Measurements from ENCODE around the gene ASXL2. TPM values are rescaled to one million over a fixed set of nuclear protein-coding genes. Genes with fewer than 3 reads are reported as not detected.

Gene ASXL2
- total and polyA plus RNA-seq, 2 donors: 4.6 to 7.4 TPM

- H3K36me3 ChIP-seq (ENCODE audit: control insufficient read depth in 2 of 2, insufficient read depth in 2 of 2, low read length in 1 of 2): peaks cover 7 to 26% of the 10 kb centered on the region in 2 donors
- no peaks in the 10 kb centered on the region for H3K27me3 ChIP-seq (ENCODE audit: control insufficient read depth in 2 of 2, insufficient read depth in 1 of 2, low read length in 1 of 2)
- H3K4me3 ChIP-seq (ENCODE audit: low read length in 2 of 2): no peak overlapping the region
- H3K27ac ChIP-seq (ENCODE audit: low read depth in 1 of 2, low read length in 1 of 2): no peak overlapping the region
- H3K9me3 ChIP-seq (ENCODE audit: control insufficient read depth in 2 of 2, insufficient read depth in 1 of 2, low read length in 1 of 2): no peaks in the 10 kb centered on the region
- DNase-seq (ENCODE audit: low read depth in 6 of 9, low spot score in 9 of 9): no peak
- H3K4me1 ChIP-seq (ENCODE audit: control insufficient read depth in 2 of 2, insufficient read depth in 2 of 2, low read length in 2 of 2): no peaks in the 10 kb centered on the region
- WGBS: over 99% methylated on average over 4 of the region's 4 CpGs
Observed at GRCh38 chr2:25784404-25784803, 93.9 kb downstream of the ASXL2 start.

DNA sequence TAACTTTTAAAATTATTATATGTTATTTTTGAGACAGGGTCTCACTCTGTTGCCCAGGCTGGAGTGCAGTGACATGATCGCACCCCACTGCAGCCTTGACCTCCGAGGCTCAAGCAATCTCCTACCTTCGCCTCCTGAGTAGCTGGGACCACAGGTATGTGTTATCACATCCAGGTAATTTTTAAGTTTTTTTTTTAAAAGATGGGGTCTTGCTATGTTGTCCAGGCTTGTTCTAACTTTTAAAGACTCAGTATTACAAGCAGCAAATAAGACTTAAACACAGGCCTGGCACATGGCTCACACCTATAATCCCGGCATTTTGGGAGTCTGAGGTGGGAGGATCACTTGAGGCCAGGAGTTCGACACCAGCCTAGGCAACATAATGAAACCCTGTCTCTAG lies 101.2 kb downstream of the ASXL2 start:
- H3K27me3 ChIP-seq (ENCODE audit: control insufficient read depth in 2 of 2, insufficient read depth in 1 of 2, low read length in 1 of 2): no peaks in the 10 kb centered on the region
- no peak overlapping the region for H3K4me3 ChIP-seq (ENCODE audit: low read length in 2 of 2)
- H3K27ac ChIP-seq (ENCODE audit: low read depth in 1 of 2, low read length in 1 of 2): no peak overlapping the region
- peaks cover 0 to 3% of the 10 kb centered on the region in 2 donors for H3K36me3 ChIP-seq (ENCODE audit: control insufficient read depth in 2 of 2, insufficient read depth in 2 of 2, low read length in 1 of 2)
- no peaks in the 10 kb centered on the region for H3K4me1 ChIP-seq (ENCODE audit: control insufficient read depth in 2 of 2, insufficient read depth in 2 of 2, low read length in 2 of 2)
- 99% methylated on average over 5 of the region's 5 CpGs for WGBS
- DNase-seq (ENCODE audit: low read depth in 6 of 9, low spot score in 9 of 9): no peak
- no peaks in the 10 kb centered on the region for H3K9me3 ChIP-seq (ENCODE audit: control insufficient read depth in 2 of 2, insufficient read depth in 1 of 2, low read length in 1 of 2)

DNA sequence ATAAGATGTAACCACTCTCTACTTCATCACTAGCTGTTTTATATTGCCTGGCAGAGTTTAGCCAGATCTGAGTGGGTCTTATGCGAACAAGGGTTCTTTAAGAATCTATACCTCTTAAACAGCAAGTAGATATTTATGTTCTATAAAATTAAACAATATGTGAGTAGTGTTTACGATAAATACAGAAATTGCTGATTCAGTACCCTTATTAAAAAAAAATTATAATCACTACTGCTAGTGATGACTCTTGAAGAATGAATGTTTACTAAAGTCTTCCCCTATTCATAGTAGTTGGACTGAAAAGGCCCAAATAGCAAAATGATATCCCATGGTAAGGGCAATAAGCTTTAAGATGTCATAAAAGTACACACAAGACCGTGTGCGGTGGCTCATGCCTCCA lies 106.2 kb downstream of the ASXL2 start:
- WGBS: 98% methylated on average over 4 of the region's 4 CpGs
- no peaks in the 10 kb centered on the region for H3K9me3 ChIP-seq (ENCODE audit: control insufficient read depth in 2 of 2, insufficient read depth in 1 of 2, low read length in 1 of 2)

GRCh38 chr2:25763575-25763974 lies 114.7 kb downstream of the ASXL2 start:
- H3K36me3 ChIP-seq (ENCODE audit: control insufficient read depth in 2 of 2, insufficient read depth in 2 of 2, low read length in 1 of 2): peaks cover 11 to 46% of the 10 kb centered on the region in 2 donors
- H3K4me1 ChIP-seq (ENCODE audit: control insufficient read depth in 2 of 2, insufficient read depth in 2 of 2, low read length in 2 of 2): no peaks in the 10 kb centered on the region
- no peak overlapping the region for H3K4me3 ChIP-seq (ENCODE audit: low read length in 2 of 2)
- WGBS: 97% methylated on average over 1 of the region's 1 CpG
- H3K27me3 ChIP-seq (ENCODE audit: control insufficient read depth in 2 of 2, insufficient read depth in 1 of 2, low read length in 1 of 2): no peaks in the 10 kb centered on the region
- DNase-seq (ENCODE audit: low read depth in 6 of 9, low spot score in 9 of 9): no peak
- H3K27ac ChIP-seq (ENCODE audit: low read depth in 1 of 2, low read length in 1 of 2): no peak overlapping the region
- H3K9me3 ChIP-seq (ENCODE audit: control insufficient read depth in 2 of 2, insufficient read depth in 1 of 2, low read length in 1 of 2): no peaks in the 10 kb centered on the region

More for the DNA sequence above, 106.2 kb downstream of the ASXL2 start:
- H3K27me3 ChIP-seq (ENCODE audit: control insufficient read depth in 2 of 2, insufficient read depth in 1 of 2, low read length in 1 of 2): no peaks in the 10 kb centered on the region
- DNase-seq (ENCODE audit: low read depth in 6 of 9, low spot score in 9 of 9): no peak
- H3K27ac ChIP-seq (ENCODE audit: low read depth in 1 of 2, low read length in 1 of 2): no peak overlapping the region
- peaks cover 12 to 34% of the 10 kb centered on the region in 2 donors for H3K36me3 ChIP-seq (ENCODE audit: control insufficient read depth in 2 of 2, insufficient read depth in 2 of 2, low read length in 1 of 2)
- H3K4me3 ChIP-seq (ENCODE audit: low read length in 2 of 2): no peak overlapping the region
- H3K4me1 ChIP-seq (ENCODE audit: control insufficient read depth in 2 of 2, insufficient read depth in 2 of 2, low read length in 2 of 2): no peaks in the 10 kb centered on the region

GRCh38 chr2:25760297-25760696 lies 118.0 kb downstream of the ASXL2 start:
- no peaks in the 10 kb centered on the region for H3K4me1 ChIP-seq (ENCODE audit: control insufficient read depth in 2 of 2, insufficient read depth in 2 of 2, low read length in 2 of 2)
- H3K27ac ChIP-seq (ENCODE audit: low read depth in 1 of 2, low read length in 1 of 2): no peak overlapping the region
- WGBS: 97% methylated on average over 1 of the region's 1 CpG
- H3K27me3 ChIP-seq (ENCODE audit: control insufficient read depth in 2 of 2, insufficient read depth in 1 of 2, low read length in 1 of 2): no peaks in the 10 kb centered on the region
- no peaks in the 10 kb centered on the region for H3K9me3 ChIP-seq (ENCODE audit: control insufficient read depth in 2 of 2, insufficient read depth in 1 of 2, low read length in 1 of 2)
- no peak for DNase-seq (ENCODE audit: low read depth in 6 of 9, low spot score in 9 of 9)
- H3K36me3 ChIP-seq (ENCODE audit: control insufficient read depth in 2 of 2, insufficient read depth in 2 of 2, low read length in 1 of 2): peaks cover 10 to 36% of the 10 kb centered on the region in 2 donors
- H3K4me3 ChIP-seq (ENCODE audit: low read length in 2 of 2): no peak overlapping the region

DNA sequence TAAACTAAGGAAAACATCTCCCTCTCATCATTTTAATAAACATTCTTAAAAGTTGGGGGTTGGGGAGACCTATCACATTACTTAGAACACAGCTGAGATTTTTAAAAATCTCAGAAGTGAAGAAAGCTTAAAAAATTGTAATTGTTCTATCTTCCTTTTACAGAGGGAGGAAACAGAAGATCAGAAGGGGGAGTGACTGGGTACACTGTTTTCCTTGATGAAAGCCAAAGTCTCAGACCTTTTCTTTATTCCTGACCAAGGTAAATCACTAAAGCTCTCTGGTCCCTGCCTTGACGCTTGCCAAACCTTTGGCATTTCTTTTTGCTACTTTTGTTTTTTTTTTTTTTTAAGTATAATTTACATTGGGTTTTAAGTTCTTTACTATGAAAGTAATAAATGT lies 119.9 kb downstream of the ASXL2 start:
- peaks cover 19 to 39% of the 10 kb centered on the region in 2 donors for H3K36me3 ChIP-seq (ENCODE audit: control insufficient read depth in 2 of 2, insufficient read depth in 2 of 2, low read length in 1 of 2)
- no peak overlapping the region for H3K4me3 ChIP-seq (ENCODE audit: low read length in 2 of 2)
- no peak overlapping the region for H3K27ac ChIP-seq (ENCODE audit: low read depth in 1 of 2, low read length in 1 of 2)
- 94% methylated on average over 1 of the region's 1 CpG for WGBS
- H3K27me3 ChIP-seq (ENCODE audit: control insufficient read depth in 2 of 2, insufficient read depth in 1 of 2, low read length in 1 of 2): no peaks in the 10 kb centered on the region
- H3K9me3 ChIP-seq (ENCODE audit: control insufficient read depth in 2 of 2, insufficient read depth in 1 of 2, low read length in 1 of 2): no peaks in the 10 kb centered on the region
- no peak for DNase-seq (ENCODE audit: low read depth in 6 of 9, low spot score in 9 of 9)
- H3K4me1 ChIP-seq (ENCODE audit: control insufficient read depth in 2 of 2, insufficient read depth in 2 of 2, low read length in 2 of 2): no peaks in the 10 kb centered on the region

DNA sequence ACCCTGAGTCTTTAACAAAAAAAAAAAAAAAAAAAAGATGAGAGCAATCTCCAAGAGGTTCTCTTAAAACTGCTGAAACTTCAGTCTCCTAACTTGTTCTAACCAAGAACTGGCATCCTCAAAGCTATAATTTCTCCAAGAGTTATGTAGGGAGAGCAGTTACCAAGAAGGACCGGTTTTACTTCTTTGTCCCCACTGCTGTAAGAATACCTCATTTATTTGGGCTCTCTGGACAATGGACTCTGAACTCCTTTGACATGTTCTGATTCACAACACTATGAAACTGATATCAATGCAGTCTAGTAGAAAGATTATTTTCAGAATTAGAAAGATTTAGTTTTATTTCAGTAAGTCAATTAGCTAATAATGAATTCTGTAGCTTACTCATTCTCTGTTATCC lies 120.4 kb downstream of the ASXL2 start:
- Histone ChIP-seq H3K27me3 (ENCODE audit: control insufficient read depth in 2 of 2, insufficient read depth in 1 of 2, low read length in 1 of 2) (no peaks in the 10 kb centered on the region), H3K36me3 (ENCODE audit: control insufficient read depth in 2 of 2, insufficient read depth in 2 of 2, low read length in 1 of 2) (peaks cover 19 to 42% of the 10 kb centered on the region in 2 donors), H3K9me3 (ENCODE audit: control insufficient read depth in 2 of 2, insufficient read depth in 1 of 2, low read length in 1 of 2) (no peaks in the 10 kb centered on the region), H3K27ac (ENCODE audit: low read depth in 1 of 2, low read length in 1 of 2) (no peak overlapping the region), H3K4me1 (ENCODE audit: control insufficient read depth in 2 of 2, insufficient read depth in 2 of 2, low read length in 2 of 2) (no peaks in the 10 kb centered on the region), H3K4me3 (ENCODE audit: low read length in 2 of 2) (no peak overlapping the region)
- WGBS: 97% methylated on average over 1 of the region's 1 CpG
- DNase-seq (ENCODE audit: low read depth in 6 of 9, low spot score in 9 of 9): no peak

DNA sequence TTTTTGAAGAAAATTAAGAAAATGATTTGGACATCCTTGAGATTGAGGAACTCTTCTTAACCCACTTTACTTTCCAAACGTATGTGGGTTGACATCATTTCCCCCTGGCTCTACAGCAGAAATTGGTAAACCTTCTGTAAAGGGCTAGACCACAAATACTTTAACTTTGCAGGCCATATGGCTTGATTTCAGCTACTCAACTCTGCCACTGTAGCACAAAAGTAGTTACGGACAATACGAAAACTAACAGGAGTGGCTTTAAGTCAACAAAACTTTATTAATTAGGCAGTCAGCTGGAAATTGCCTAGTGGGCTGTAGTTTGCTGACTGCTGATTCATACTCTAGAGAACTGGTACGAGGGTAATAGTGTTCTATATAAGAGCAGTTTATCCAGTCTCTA lies 121.8 kb downstream of the ASXL2 start:
- Histone ChIP-seq H3K36me3 (ENCODE audit: control insufficient read depth in 2 of 2, insufficient read depth in 2 of 2, low read length in 1 of 2) (peaks cover 26 to 50% of the 10 kb centered on the region in 2 donors), H3K4me1 (ENCODE audit: control insufficient read depth in 2 of 2, insufficient read depth in 2 of 2, low read length in 2 of 2) (no peaks in the 10 kb centered on the region), H3K9me3 (ENCODE audit: control insufficient read depth in 2 of 2, insufficient read depth in 1 of 2, low read length in 1 of 2) (no peaks in the 10 kb centered on the region), H3K27me3 (ENCODE audit: control insufficient read depth in 2 of 2, insufficient read depth in 1 of 2, low read length in 1 of 2) (no peaks in the 10 kb centered on the region), H3K27ac (ENCODE audit: low read depth in 1 of 2, low read length in 1 of 2) (no peak overlapping the region), H3K4me3 (ENCODE audit: low read length in 2 of 2) (no peak overlapping the region)
- 90% methylated on average over 4 of the region's 4 CpGs for WGBS
- no peak for DNase-seq (ENCODE audit: low read depth in 6 of 9, low spot score in 9 of 9)

GRCh38 chr2:25749676-25750075 lies 128.6 kb downstream of the ASXL2 start:
- Histone ChIP-seq H3K4me1 (ENCODE audit: control insufficient read depth in 2 of 2, insufficient read depth in 2 of 2, low read length in 2 of 2) (no peaks in the 10 kb centered on the region), H3K27ac (ENCODE audit: low read depth in 1 of 2, low read length in 1 of 2) (no peak overlapping the region), H3K9me3 (ENCODE audit: control insufficient read depth in 2 of 2, insufficient read depth in 1 of 2, low read length in 1 of 2) (no peaks in the 10 kb centered on the region), H3K27me3 (ENCODE audit: control insufficient read depth in 2 of 2, insufficient read depth in 1 of 2, low read length in 1 of 2) (no peaks in the 10 kb centered on the region), H3K36me3 (ENCODE audit: control insufficient read depth in 2 of 2, insufficient read depth in 2 of 2, low read length in 1 of 2) (peaks cover 44 to 59% of the 10 kb centered on the region in 2 donors), H3K4me3 (ENCODE audit: low read length in 2 of 2) (no peak overlapping the region)
- no peak for DNase-seq (ENCODE audit: low read depth in 6 of 9, low spot score in 9 of 9)
- WGBS: 90% methylated on average over 5 of the region's 5 CpGs

DNA sequence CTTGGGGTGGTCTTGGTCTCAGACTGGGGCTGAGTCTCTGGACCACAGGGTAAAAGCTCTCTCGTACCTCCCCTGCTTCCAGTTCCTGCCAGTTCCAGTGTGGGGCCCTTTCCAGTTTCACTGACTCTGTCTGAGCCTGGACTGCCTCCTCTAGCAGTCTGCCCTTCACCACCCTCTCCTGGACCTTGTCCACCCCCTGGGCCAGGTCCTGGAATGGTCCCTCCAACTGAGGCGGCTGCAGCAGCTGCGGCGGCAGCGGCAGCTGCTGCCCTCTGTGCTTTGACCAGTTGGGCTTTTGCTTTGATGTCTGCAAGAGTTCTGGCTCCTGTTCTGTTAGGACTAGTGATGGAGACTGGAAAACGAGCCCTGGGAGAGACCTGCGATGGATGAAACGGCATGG lies 134.2 kb downstream of the ASXL2 start:
- WGBS: 99% methylated on average over 8 of the region's 8 CpGs
- H3K4me3 ChIP-seq (ENCODE audit: low read length in 2 of 2): no peak overlapping the region
- no peak overlapping the region for H3K27ac ChIP-seq (ENCODE audit: low read depth in 1 of 2, low read length in 1 of 2)
- H3K4me1 ChIP-seq (ENCODE audit: control insufficient read depth in 2 of 2, insufficient read depth in 2 of 2, low read length in 2 of 2): peaks cover 0 to 14% of the 10 kb centered on the region in 2 donors
- peaks cover 45 to 52% of the 10 kb centered on the region in 2 donors for H3K36me3 ChIP-seq (ENCODE audit: control insufficient read depth in 2 of 2, insufficient read depth in 2 of 2, low read length in 1 of 2)
- DNase-seq (ENCODE audit: low read depth in 6 of 9, low spot score in 9 of 9): no peak
- H3K9me3 ChIP-seq (ENCODE audit: control insufficient read depth in 2 of 2, insufficient read depth in 1 of 2, low read length in 1 of 2): no peaks in the 10 kb centered on the region
- H3K27me3 ChIP-seq (ENCODE audit: control insufficient read depth in 2 of 2, insufficient read depth in 1 of 2, low read length in 1 of 2): no peaks in the 10 kb centered on the region
